Stimulated activated CD4-positive, alpha-beta T cell treated with anti-CD3 and anti-CD28 coated beads, Interleukin-15, amount 100 ng/mL, for 1 hour (primary cell): Measurements from ENCODE around the gene IBSP.

Source experiments
- DNase-seq, 2 donors: peaks; one replicate each; pipeline ENCODE4 v3.0.0-alpha.2; 2020; ENCODE audit warnings: low read depth in 1 of 2, low spot score in 1 of 2

The IBSP gene

DNA sequence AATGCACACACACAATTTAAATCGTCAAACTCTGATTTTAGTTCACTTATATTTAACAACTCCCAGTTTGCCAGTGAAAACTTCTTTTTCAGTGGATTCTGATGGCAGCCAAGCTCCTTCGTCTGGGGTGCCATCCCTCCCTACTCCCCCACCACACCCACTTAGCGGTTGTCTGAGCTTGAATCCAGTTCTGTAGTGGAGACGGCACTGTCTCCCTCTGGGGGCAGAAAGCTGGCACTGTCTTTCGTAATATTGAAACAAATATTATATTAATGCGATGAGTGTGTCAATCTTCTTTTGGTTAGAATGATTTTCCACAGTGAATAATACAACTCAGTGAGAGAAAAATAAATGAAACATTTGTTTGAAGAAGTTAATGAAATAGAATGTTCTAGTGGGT lies 38.9 kb downstream of the IBSP start:
- no peak for DNase-seq

- DNase-seq, result no peak
Observed at GRCh38 chr4:87838890-87839591, 39.7 kb downstream of the IBSP start.

GRCh38 chr4:87839592-87839946 lies 40.2 kb downstream of the IBSP start:
- no peak for DNase-seq

DNA sequence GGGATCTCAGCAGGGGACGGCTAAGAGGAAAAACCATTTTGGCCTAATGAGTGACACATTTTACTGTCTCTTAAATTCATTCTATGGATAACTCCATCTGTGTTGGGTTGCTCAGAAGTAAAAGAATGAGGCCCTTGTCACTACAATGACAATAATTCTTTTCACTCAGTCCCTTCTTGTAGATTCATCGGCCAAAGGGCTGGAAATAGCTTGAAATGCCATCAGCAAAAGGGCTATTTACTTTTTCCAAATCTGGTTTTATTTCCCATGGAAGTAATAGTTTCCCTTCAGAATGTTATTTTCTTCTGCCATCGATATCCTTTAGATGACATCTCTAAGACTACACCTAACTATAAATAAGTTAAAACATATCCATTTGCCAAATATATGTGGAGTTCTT lies 40.8 kb downstream of the IBSP start:
- DNase-seq, result no peak

DNA sequence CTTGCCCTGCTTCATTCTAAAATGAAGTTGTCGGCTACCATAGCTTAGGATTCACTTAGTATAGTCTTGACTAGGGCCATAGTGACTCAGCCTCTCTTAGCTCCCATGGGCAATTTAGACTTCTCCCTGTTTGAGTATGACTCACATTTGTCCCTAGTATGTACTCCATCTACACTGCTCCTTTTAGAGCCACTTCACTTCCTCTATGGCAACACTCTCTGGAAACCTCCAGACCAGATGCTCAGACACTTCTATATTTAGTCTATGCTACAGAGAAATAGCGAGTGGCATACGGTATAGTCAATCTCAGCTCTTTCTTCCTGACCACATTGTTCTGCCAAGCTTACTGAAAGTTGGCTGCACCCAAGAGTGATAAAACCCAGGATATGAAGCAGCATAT lies 44.6 kb downstream of the IBSP start:
- no peak for DNase-seq

DNA sequence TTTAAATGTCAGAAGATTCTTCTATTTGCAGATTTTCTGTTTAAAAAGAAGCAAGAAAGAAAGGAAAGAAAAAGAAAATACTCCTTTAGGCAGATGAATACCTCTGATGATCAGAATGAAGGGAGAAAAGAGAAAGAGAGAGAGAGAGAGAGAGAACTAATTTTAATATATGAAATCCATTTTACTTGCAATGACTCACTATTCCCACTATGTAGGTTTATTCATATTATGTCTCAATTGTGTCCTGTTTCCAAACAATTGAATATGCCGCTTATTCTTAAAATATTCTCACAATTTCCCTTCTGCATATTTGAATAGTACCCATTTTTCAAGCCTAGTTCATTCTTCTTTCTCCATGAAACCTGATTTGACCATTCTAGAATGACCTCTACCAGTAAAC lies 45.1 kb downstream of the IBSP start:
- DNase-seq, result no peak

DNA sequence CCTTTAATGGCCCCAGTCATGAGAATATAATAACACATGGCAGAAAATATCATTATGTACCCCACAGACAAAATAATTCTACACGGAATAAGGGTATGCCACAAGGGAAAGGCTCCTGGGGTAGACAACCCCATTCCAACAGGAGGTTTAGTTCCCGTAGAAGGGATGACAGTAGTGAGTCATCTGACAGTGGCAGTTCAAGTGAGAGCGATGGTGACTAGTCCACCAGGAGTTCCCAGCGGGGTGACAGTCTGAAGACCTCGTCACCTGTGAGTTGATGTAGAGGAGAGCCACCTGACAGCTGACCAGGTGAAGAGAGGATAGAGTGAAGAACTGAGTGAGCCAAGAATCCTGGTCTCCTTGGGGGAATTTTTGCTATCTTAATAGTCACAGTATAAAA lies 46.9 kb downstream of the IBSP start:
- no peak for DNase-seq

- no peak for DNase-seq
Observed at GRCh38 chr4:87848622-87849351, 49.4 kb downstream of the IBSP start.

DNA sequence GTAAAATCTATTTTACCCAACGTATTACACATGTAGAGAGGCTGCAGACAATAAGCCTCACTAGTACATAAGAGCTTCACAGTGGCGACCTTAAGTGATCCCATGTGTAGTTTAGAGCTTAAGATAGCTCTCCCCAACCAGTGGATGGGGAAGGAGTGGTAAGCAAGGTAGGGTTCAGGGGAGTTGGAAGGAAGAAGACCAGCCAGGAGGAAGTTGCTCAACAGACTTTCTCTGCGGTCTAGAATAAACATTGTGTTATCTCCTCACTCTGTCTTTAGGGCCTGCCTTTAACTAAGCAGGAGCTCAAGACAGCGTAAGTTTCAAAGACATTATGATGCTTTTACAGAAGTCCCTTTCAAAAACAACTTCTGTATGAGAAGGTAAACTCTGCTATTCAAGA lies 50.3 kb downstream of the IBSP start:
- no peak for DNase-seq

- DNase-seq, result no peak
Observed at GRCh38 chr4:87851332-87851731, 52.0 kb downstream of the IBSP start.

DNA sequence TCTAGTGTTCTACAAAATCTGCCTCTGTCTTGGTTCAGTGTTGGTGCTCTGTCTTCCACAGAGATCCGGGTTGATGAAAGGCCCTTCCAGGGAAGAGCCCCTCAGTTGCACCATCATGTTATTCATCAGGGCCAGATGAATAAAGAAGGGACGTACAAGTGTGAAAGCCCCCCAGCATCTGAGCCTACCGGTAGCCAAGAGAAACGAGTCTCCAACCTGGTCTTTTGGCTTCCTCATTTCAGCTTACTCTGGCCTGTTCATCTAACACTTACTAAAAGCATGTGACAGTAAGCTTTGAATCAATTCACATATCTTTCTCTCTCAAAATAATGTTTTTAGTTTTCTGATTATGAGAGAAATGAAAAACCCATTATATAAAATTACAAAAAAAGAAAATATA lies 52.6 kb downstream of the IBSP start:
- DNase-seq, result no peak

DNA sequence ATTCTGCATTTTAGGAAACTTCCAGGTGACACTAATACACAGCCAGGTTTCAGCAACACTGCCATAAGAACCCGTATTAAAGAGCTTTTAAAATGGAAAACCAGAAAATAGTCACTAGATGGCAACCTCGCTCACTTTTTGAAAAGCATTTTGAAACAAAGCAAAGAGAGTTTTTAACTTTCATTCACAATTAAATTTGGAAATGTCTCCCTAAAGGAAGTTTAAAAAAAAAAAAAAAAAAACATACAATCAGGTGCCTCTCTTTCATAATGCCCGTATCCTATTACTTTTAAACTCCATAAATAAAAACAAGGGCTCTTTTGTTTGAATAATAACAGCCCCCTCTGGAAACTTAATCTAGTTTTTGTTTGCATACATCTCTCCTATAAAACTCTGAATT lies 53.8 kb downstream of the IBSP start:
- DNase-seq, result no peak

DNA sequence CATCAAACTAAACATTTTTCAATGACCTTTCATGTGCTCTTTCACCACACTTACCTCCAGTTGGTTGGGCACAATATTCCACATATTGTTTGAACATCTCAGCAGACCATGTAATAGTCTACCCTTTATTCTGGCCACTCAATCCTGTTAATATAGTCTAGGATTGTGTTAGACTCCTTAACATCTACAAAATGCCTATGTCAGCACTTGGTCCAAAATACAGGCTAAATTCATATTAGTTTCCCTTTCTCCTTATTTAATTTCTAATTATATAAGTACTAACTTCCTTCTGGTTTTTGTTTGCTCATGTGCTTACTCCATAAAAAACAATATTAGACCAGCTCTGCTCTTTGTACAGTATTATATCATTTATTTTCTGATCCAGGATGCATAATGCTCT lies 54.5 kb downstream of the IBSP start:
- no peak for DNase-seq

- no peak for DNase-seq
Observed at GRCh38 chr4:87855559-87855958, 56.2 kb downstream of the IBSP start.

- DNase-seq, result no peak
Observed at GRCh38 chr4:87856816-87857215, 57.5 kb downstream of the IBSP start.

GRCh38 chr4:87857789-87858188 lies 58.4 kb downstream of the IBSP start:
- no peak for DNase-seq
